K562 (cell line): ENCODE measurements around the gene FANCD2. TPM values are rescaled to one million over a fixed set of nuclear protein-coding genes. Genes with fewer than 3 reads are reported as not detected.
A peak's percentile ranks its signal among the peaks of the same experiment; 100 is the strongest.

Experiments used
- ATAC-seq: fragments of 200-7000 bp; cut with Tn5 transposase; 3 replicates; pipeline ENCODE4 v1.9.1; 2020; ENCODE audit warnings: moderate library complexity
- BruUV-seq: library from RNA; stranded (reverse); fragments of 400-500 nt; replicated peaks from 2 replicates; lab custom pipeline; 2021; lab: Mats Ljungman, UMichigan
- CTCF ChIA-PET: fragments of 300-600 bp; formaldehyde crosslinking; extraction: SDS; loops from one replicate; lab custom pipeline; 2021; ENCODE audit warnings: low intra/inter-chr PET ratio; lab: Yijun Ruan, JAX
- POLR2A ChIA-PET: fragments of 300-600, 350-650 bp; sonication (Branson Sonifier 250); formaldehyde crosslinking; extraction: SDS; loops from one replicate; lab custom pipeline; 2021; ENCODE audit warnings: antibody characterized with exemption, inconsistent platforms; lab: Yijun Ruan, JAX
- DNase-seq, 4 experiments: peaks; one replicate each; pipeline versions ENCODE4 v3.0.0 to v3.0.0-alpha.2; 2011 to 2018; ENCODE audit warnings: low spot score in 3 of 4, mixed read lengths in 3 of 4; ENCODE audit errors: extremely low read depth in 1 of 4
- FAIRE-seq: peaks from 2 replicates; lab custom pipeline; 2011; peaks lifted over from hg19 to GRCh38; lab: Jason Lieb, UNC
- H2AFZ ChIP-seq: 2 replicates; pipeline ENCODE4 v1.6.0; 2011; ENCODE audit warnings: low read depth, low read length, control low read depth, inconsistent platforms
- H3K27ac ChIP-seq: fragments of 200-600 bp; 3 replicates; pipeline ENCODE4 v1.8.0; 2011; ENCODE audit warnings: low read depth, mild to moderate bottlenecking, control low read depth, inconsistent platforms, low read length, moderate library complexity, mixed read lengths; ENCODE audit errors: extremely low read depth
- H3K27me3 ChIP-seq, 2 experiments: fragments of 300-600 bp in 1 of 2; 2 replicates in 1 of 2; 3 replicates in 1 of 2; pipeline versions ENCODE4 v1.6.0 to v1.8.0; 2011; ENCODE audit warnings: inconsistent platforms in 2 of 2, low read length in 2 of 2, mild to moderate bottlenecking in 1 of 2, mixed read lengths in 1 of 2, moderate library complexity in 1 of 2; ENCODE audit not compliant: control insufficient read depth in 2 of 2, insufficient read depth in 2 of 2
- H3K36me3 ChIP-seq: fragments of 300-600 bp; 3 replicates; pipeline ENCODE4 v1.8.0; 2011; ENCODE audit warnings: mild to moderate bottlenecking, low read length, inconsistent platforms; ENCODE audit not compliant: control insufficient read depth, insufficient read depth
- H3K4me1 ChIP-seq, 2 experiments: fragments of 200-600 bp in 1 of 2; replicated peaks in 1 of 2; 2 replicates in 1 of 2; 3 replicates in 1 of 2; pipeline versions ENCODE4 v1.5.1 to v1.8.0; 2011; ENCODE audit warnings: inconsistent platforms in 2 of 2, low read length in 2 of 2, mild to moderate bottlenecking in 1 of 2, mixed read lengths in 1 of 2, moderate library complexity in 1 of 2; ENCODE audit not compliant: control insufficient read depth in 2 of 2, insufficient read depth in 2 of 2
- H3K4me2 ChIP-seq: 2 replicates; pipeline ENCODE4 v1.6.1; 2011; ENCODE audit warnings: low read length, control low read depth, inconsistent platforms, mixed read lengths; ENCODE audit not compliant: insufficient read depth
- H3K4me3 ChIP-seq: fragments of 200-600 bp; sonication (generic), shearing (Covaris generic); 2 replicates; pipeline ENCODE4 v1.5.1; 2016; ENCODE audit warnings: control low read depth, inconsistent platforms
- H3K79me2 ChIP-seq: fragments of 200-600 bp; 3 replicates; pipeline ENCODE4 v1.8.0; 2011; ENCODE audit warnings: low read length, inconsistent platforms; ENCODE audit not compliant: control insufficient read depth, insufficient read depth
- H3K9ac ChIP-seq, 2 experiments: 2 replicates each; pipeline versions ENCODE4 v1.6.0 to v1.6.1; 2011; ENCODE audit warnings: low read depth in 2 of 2, low read length in 2 of 2, control low read depth in 1 of 2, inconsistent platforms in 1 of 2, mild to moderate bottlenecking in 1 of 2, mixed read lengths in 1 of 2; ENCODE audit not compliant: insufficient read depth in 1 of 2
- H3K9me1 ChIP-seq: one replicate; pipeline ENCODE4 v1.6.0; 2011; ENCODE audit warnings: inconsistent platforms, mild to moderate bottlenecking, low read length, moderate library complexity; ENCODE audit not compliant: control insufficient read depth, insufficient read depth
- H3K9me3 ChIP-seq: replicated peaks from 2 replicates; pipeline ENCODE4 v1.5.1; 2011; ENCODE audit warnings: low read depth, low read length, inconsistent platforms; ENCODE audit not compliant: control insufficient read depth, insufficient read depth
- H4K20me1 ChIP-seq: replicated peaks from 2 replicates; pipeline ENCODE4 v1.6.1; 2011; ENCODE audit warnings: low read length, inconsistent platforms, mixed read lengths; ENCODE audit not compliant: control insufficient read depth, insufficient read depth
- COPS2 ChIP-seq: fragments of 450-650 bp; conservative IDR thresholded peaks from 2 replicates; pipeline ENCODE4 v1.6.1; 2016; ENCODE audit warnings: mild to moderate bottlenecking, moderate library complexity
- FOS ChIP-seq: IDR thresholded peaks from 3 replicates; pipeline ENCODE4 v1.6.1; 2011; ENCODE audit not compliant: insufficient read length; ENCODE audit errors: extremely low read depth
- POLR2A ChIP-seq: fragments of 450-650 bp; conservative IDR thresholded peaks from 2 replicates; pipeline ENCODE4 v1.6.1; 2016
- POLR2B ChIP-seq: fragments of 450-650 bp; IDR thresholded peaks from 2 replicates; pipeline ENCODE4 v1.6.1; 2018; ENCODE audit warnings: low read depth; ENCODE audit not compliant: partially characterized antibody
- PYGO2 ChIP-seq: fragments of 450-650 bp; IDR thresholded peaks from 2 replicates; pipeline ENCODE4 v1.6.1; 2016; ENCODE audit warnings: mild to moderate bottlenecking, missing genetic modification characterization, moderate library complexity, missing compliant biosample characterization
- RBM34 ChIP-seq: fragments of 200-400 bp; formaldehyde crosslinking; IDR thresholded peaks from 2 replicates; pipeline ENCODE4 v1.6.1; 2018; ENCODE audit warnings: low read length, borderline replicate concordance; ENCODE audit not compliant: insufficient read depth
- SMAD3 ChIP-seq: fragments of 450-650 bp; formaldehyde crosslinking; conservative IDR thresholded peaks from 2 replicates; pipeline ENCODE4 v1.4.0; 2020; ENCODE audit warnings: mild to moderate bottlenecking
- SMARCA5 ChIP-seq: fragments of 450-650 bp; IDR thresholded peaks from 2 replicates; pipeline ENCODE4 v1.6.1; 2016
- SMARCE1 ChIP-seq: fragments of 450-650 bp; IDR thresholded peaks from 2 replicates; pipeline ENCODE4 v1.7.1; 2016; ENCODE audit warnings: mild to moderate bottlenecking
- SREBF1 ChIP-seq: fragments of 150-350 bp; IDR thresholded peaks from 2 replicates; pipeline ENCODE4 v1.6.1; 2014; ENCODE audit warnings: antibody characterized with exemption, low read depth, low read length, borderline replicate concordance
- TAL1 ChIP-seq: fragments of 450-650 bp; IDR thresholded peaks from 2 replicates; pipeline ENCODE4 v1.6.1; 2016; ENCODE audit warnings: mild to moderate bottlenecking
- ZNF253 ChIP-seq: fragments of 250-450 bp; sonication (Bioruptor Pico); conservative IDR thresholded peaks from 2 replicates; pipeline ENCODE4 v1.6.1; 2021; ENCODE audit warnings: mild to moderate bottlenecking
- ZNF717 ChIP-seq: fragments of 250-450 bp; sonication (Bioruptor Pico); IDR thresholded peaks from 2 replicates; pipeline ENCODE4 v1.5.0; 2021
- ZNF76 ChIP-seq: fragments of 250-450 bp; sonication (Bioruptor Pico); IDR thresholded peaks from 2 replicates; pipeline ENCODE4 v1.4.0; 2020; ENCODE audit warnings: mild to moderate bottlenecking, moderate library complexity, borderline replicate concordance
- ZNF785 ChIP-seq: fragments of 250-450 bp; sonication (Bioruptor Pico); IDR thresholded peaks from 2 replicates; pipeline ENCODE4 v1.4.0; 2020; ENCODE audit warnings: mild to moderate bottlenecking
- WGBS: fragments of 100-300 bp; shearing (Covaris generic); methylation state at CpG from one replicate; pipeline ENCODE4 v1.1.6; 2016; ENCODE audit warnings: low coverage, mixed read lengths; ENCODE audit not compliant: insufficient coverage; ENCODE audit errors: missing lambda C conversion rate; 5-methylcytosine and 5-hydroxymethylcytosine counted together
- in situ Hi-C: fragments of 300-500 bp; cut with MboI; formaldehyde crosslinking; loops from 4 replicates; pipeline ENCODE4 v1.15.0; 2018; ENCODE audit warnings: inconsistent platforms, mixed read lengths
- intact Hi-C: fragments of 100-400 bp; cut with micrococcal nuclease; formaldehyde crosslinking; loops from 2 replicates; pipeline ENCODE4 v1.14.2; 2022
- polyA plus RNA-seq, 8 experiments: library from polyadenylated mRNA; depleted of rRNA in 4 of 8; stranded (reverse) in 5 of 8; unstranded in 3 of 8; fragments of >200 nt; fragmentation: Nextera tagmentation in 2 of 8; fragmentation: Illumina TruSeq in 1 of 8; extraction: Ambion mirVana in 2 of 8; extraction: Trizol in 1 of 8; gene quantifications; 2 replicates each; pipeline versions ENCODE4 v1.2.1 to v1.2.3, GENCODE V29; 2011 to 2014; ENCODE audit warnings: inconsistent platforms in 1 of 8, missing spikeins in 1 of 8
- total RNA-seq, 7 experiments: library from RNA; depleted of rRNA in 6 of 7; stranded (reverse); fragments of >200 nt in 6 of 7; fragmentation: Illumina TruSeq in 2 of 7; extraction: Trizol in 2 of 7; gene quantifications; 2 replicates each; pipeline versions ENCODE4 v1.2.1 to v1.2.3, GENCODE V29; 2011 to 2021; ENCODE audit warnings: low replicate concordance in 1 of 7
- TF ChIP-seq, protein P1 (sequence below): fragments of 250-450 bp; sonication (Bioruptor Pico); IDR thresholded peaks from 2 replicates; pipeline ENCODE4 v1.4.0; 2020; ENCODE audit warnings: mild to moderate bottlenecking, moderate library complexity, borderline replicate concordance
- TF ChIP-seq, protein P2 (sequence below): fragments of 450-650 bp; formaldehyde crosslinking; IDR thresholded peaks from 2 replicates; pipeline ENCODE4 v1.4.0; 2022; ENCODE audit warnings: missing genetic modification characterization
- TF ChIP-seq, protein P3 (sequence below): fragments of 250-450 bp; sonication (Bioruptor Pico); IDR thresholded peaks from 2 replicates; pipeline ENCODE4 v1.5.0; 2020; ENCODE audit warnings: mild to moderate bottlenecking

FANCD2 gene
- total and polyA plus RNA-seq, 9 of the 15 experiments (the other 6 are each of a cell fraction or from before 2014, with no cell fraction given) = 59.4 to 137 (median 96.1) TPM

DNA sequence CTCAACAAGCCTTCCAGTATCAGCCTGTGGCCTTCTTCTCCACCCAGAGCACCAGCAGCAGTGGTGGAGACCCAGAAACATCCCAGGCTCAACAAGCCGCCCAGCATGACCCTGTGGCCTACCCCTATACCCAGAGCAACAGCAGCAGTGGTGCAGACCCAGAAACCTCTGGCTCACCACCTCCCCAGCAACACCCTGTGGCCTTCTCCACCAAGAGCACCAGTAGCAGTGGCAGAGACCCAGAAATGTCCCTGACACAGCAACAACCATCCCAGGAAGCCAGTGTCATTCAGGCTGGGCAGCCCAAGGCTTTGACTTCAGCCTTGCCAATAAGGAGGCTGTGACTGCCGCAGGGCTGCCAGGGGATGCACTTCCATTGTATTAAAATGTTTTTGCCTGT lies 23.3 kb upstream of the FANCD2 start:
- in situ Hi-C loops (no loop called here), intact Hi-C loops (no loop called here)
- Histone ChIP-seq H3K4me1 (no peaks in the 10 kb centered on the region; a peak in 1 of 5 replicates), H3K27me3 (no peaks in the 10 kb centered on the region), H3K27ac (no peak overlapping the region), H4K20me1 (peaks cover 6% of the 10 kb centered on the region), H2AFZ (no peak overlapping the region), H3K36me3 (peaks cover 46% of the 10 kb centered on the region), H3K4me2 (no peak overlapping the region), H3K9me1 (peaks cover 5% of the 10 kb centered on the region), H3K79me2 (peaks cover 5% of the 10 kb centered on the region; the same call in 1 of the 3 replicates), H3K4me3 (no peak overlapping the region), H3K9ac (peak overlapping the region in 1 of 2 experiments; percentile 73; a peak in 2 of 4 replicates), H3K9me3 (no peaks in the 10 kb centered on the region)
- no TSS peak for BruUV-seq
- no peak for DNase-seq
- ChIA-PET CTCF (no interaction called here), POLR2A (no interaction called here)
- peak; percentile 5; the same call in 1 of the 3 replicates for ATAC-seq
- no peak for FAIRE-seq
- 95% methylated on average over 2 of the region's 2 CpGs for WGBS
- no peak for TF ChIP-seq SMARCE1
- TF ChIP-seq, protein P1, sequence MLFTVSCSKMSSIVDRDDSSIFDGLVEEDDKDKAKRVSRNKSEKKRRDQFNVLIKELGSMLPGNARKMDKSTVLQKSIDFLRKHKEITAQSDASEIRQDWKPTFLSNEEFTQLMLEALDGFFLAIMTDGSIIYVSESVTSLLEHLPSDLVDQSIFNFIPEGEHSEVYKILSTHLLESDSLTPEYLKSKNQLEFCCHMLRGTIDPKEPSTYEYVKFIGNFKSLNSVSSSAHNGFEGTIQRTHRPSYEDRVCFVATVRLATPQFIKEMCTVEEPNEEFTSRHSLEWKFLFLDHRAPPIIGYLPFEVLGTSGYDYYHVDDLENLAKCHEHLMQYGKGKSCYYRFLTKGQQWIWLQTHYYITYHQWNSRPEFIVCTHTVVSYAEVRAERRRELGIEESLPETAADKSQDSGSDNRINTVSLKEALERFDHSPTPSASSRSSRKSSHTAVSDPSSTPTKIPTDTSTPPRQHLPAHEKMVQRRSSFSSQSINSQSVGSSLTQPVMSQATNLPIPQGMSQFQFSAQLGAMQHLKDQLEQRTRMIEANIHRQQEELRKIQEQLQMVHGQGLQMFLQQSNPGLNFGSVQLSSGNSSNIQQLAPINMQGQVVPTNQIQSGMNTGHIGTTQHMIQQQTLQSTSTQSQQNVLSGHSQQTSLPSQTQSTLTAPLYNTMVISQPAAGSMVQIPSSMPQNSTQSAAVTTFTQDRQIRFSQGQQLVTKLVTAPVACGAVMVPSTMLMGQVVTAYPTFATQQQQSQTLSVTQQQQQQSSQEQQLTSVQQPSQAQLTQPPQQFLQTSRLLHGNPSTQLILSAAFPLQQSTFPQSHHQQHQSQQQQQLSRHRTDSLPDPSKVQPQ = no peak
- TF ChIP-seq FOS = no peak
- peak; percentile 27 for TF ChIP-seq POLR2B
- no peak for TF ChIP-seq ZNF785 (CRISPR knock-in tag)
- no peak for TF ChIP-seq ZNF717
- TF ChIP-seq, protein P2, sequence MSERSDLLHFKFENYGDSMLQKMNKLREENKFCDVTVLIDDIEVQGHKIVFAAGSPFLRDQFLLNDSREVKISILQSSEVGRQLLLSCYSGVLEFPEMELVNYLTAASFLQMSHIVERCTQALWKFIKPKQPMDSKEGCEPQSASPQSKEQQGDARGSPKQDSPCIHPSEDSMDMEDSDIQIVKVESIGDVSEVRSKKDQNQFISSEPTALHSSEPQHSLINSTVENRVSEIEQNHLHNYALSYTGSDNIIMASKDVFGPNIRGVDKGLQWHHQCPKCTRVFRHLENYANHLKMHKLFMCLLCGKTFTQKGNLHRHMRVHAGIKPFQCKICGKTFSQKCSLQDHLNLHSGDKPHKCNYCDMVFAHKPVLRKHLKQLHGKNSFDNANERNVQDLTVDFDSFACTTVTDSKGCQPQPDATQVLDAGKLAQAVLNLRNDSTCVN (CRISPR knock-in tag) = no peak
- TF ChIP-seq RBM34 = no peak
- no peak for TF ChIP-seq PYGO2 (tag)
- TF ChIP-seq COPS2 = no peak
- TF ChIP-seq ZNF76 (CRISPR knock-in tag) = no peak
- TF ChIP-seq POLR2A = 0 out of 2 replicates have a peak, but pooled peaks have one; percentile 25
- TF ChIP-seq ZNF253 (CRISPR knock-in tag) = no peak
- no peak for TF ChIP-seq SREBF1
- no peak for TF ChIP-seq SMAD3
- no peak for TF ChIP-seq TAL1
- no peak for TF ChIP-seq SMARCA5
- TF ChIP-seq, protein P3, sequence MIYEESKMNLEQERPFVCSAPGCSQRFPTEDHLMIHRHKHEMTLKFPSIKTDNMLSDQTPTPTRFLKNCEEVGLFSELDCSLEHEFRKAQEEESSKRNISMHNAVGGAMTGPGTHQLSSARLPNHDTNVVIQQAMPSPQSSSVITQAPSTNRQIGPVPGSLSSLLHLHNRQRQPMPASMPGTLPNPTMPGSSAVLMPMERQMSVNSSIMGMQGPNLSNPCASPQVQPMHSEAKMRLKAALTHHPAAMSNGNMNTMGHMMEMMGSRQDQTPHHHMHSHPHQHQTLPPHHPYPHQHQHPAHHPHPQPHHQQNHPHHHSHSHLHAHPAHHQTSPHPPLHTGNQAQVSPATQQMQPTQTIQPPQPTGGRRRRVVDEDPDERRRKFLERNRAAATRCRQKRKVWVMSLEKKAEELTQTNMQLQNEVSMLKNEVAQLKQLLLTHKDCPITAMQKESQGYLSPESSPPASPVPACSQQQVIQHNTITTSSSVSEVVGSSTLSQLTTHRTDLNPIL (CRISPR knock-in tag) = no peak
